ENCODE data around the gene ATRN.
"Not testable (repeated sequence)": the region's sequence is repeated elsewhere in the genome, so short reads cannot be mapped to it uniquely, and the experiment has no call there.

Gene ATRN

DNA sequence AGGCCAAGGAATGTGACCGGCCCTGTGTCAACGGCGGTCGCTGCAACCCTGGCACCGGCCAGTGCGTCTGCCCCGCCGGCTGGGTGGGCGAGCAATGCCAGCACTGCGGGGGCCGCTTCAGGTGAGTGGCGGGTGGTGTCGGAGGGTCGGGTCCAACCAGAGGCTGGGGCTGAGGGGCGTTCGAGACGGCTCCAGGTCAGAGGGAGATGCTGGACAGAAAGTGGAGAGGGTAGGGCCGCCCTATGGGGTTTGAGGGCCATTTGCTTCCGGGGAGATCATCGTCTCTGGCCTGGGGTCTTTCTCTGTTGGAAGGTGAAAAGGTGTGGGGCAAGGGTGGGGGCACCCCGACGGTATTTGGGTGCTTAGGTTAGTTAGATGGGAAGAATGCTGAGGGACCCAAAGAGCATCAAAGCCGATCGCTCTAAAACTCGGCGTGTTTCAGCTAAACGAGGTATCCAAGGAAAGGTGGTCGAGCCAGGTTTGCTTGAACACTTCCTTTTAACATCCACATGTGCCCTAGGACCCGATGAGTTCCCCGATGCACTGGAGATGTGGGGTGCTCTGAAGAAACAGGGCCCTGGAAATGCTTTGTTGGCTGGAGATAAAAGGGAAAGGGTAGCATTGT lies 691 bp downstream of the ATRN start:
- no peak for DNase-seq

DNA sequence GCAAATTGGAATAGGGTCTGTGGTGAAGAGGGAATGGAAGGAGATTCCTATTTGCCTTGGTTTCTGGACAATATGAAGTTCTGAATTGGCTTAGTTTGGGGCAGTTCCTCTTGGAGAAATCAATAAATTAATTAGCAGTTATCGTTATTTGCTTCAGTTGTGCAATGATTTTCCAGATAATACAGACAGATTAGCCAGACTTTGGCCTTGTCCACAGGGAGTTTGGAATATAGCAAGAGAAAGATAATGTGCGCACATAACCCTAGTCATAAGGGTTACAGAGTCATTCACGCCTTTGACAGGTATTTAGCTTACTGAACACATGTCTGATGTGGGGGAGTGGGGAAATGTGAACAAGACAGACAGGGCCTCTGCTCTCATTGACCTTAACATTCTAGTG lies 1.3 kb downstream of the ATRN start:
- no peak for DNase-seq

DNA sequence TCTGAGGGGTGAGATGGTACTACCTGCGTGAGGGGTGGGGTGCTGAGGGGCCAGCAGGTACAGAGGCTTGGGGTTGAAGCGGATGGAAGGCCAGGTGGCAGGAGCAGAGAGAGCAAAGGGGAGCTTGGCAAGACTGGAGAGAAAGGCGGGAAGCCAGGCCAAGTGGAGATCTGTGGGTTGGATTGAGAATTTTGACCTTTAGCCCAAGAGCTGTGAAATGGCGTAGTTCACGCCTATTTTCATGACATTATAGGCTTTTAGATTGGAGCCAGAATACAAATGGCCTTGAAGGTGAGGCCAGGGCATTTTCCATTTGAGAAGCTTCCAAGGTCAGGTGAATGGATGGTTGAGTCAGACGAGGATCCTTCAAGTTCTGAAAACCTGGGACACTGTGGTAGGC lies 2.5 kb downstream of the ATRN start:
- DNase-seq, result no peak

- no peak for DNase-seq
Measured at GRCh38 chr20:3473944-3474343, 3.1 kb downstream of the ATRN start.

GRCh38 chr20:3477003-3477860 lies 6.4 kb downstream of the ATRN start:
- DNase-seq, result not testable (repeated sequence)

DNA sequence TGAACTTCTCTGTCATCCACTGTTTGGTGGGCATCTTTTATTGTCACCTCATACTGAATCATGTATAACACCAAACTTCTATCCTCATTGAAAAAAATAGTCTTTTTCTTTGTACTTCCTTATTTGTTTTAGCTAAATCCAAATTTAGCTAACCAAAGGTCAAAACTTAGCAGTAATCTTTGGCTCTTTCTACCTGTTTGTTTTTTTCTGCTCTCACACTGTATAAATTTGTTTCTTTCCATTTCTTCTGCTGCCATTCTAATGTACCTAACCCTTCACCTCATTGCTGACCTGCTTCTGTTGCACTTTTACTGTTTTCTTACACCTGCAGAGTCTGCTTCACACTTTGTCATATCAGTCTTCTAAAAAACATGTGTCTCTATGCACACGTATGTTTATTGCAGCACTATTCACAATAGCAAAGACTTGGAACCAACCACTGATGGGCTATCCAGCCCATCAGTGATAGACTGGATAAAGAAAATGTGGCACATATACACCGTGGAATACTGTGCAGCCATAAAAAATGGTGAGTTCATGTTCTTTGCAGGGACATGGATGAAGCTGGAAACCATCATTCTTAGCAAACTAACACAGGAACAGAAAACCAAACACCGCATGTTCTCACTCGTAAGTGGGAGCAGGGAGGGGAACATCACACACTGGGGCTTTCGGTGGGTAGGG lies 7.2 kb downstream of the ATRN start:
- DNase-seq, result no peak

DNA sequence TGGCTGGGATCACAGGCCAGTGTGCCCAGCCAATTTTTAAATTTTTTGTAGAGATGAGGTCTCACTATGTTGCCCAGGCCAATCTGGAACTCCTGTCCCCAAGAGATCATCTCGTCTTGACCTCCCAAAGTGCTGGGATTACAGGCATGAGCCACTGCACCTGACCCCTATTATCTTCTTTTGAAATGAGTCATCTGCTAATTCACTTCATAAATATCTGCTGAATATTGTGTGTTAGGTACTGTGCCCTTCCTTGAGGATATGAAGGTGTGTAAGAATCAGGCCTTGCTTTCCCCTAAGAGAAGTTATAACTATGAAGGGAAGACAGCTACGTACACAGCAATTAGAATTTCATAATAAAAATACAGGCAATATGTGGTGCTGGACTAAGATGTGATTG lies 8.2 kb downstream of the ATRN start:
- no peak for DNase-seq

DNA sequence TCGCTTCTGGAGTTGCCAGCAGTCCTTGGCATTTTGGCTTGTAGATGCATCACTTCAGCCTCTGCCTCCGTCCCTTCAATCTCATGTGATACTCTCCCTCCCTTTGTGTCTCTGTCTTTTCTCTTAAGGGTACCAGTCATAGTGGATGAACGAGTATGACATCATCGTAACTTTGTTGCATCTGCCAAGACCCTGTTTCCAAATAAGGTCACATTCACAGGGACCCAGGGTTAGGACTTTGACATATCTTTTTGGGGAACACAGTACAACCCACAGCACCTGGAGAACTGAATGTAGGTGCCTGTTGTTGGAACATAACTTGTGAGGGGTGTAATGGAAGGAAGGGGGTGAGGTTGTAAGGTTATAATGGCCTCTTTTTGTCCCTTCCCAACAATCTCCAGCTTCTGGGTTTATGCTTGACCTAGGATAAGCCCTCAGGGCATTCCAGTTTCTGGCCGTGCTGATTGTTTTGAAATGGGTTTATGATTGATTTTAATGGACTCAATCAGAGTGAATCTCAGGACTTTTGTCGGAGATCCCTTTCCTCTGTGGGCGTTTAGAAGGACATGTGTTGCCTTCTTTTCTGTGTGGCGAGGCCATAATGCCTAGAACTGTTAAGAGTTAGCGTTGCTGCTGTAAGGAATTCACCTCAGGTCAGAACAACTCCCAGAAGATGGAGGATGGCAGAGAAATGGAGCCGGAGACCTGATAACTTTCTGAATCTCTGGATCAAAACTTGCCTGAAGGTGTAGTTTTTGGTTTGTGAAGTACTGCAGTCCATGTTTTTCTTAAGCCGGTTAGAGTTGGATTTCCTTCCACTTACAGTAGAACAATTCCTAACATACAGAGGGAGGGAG lies 9.2 kb downstream of the ATRN start:
- no peak for DNase-seq

DNA sequence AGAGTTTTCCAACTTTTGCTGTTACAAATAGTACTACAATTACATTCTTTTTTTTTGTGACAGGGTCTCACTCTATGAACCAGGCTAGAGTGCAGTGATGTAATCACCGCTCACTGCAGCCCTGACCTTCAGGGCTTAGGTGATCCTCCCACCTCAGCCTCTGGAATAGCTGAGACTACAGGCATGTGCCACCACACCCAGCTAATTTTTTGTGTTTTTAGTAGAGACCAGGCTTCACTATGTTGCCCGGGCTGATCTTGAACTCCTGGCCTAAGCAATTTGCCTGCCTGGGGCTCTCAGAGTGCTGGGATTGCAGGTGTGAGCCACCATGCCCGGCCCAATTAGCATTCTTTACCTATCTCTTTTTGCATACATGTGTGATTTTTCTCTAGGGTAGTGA lies 12.5 kb downstream of the ATRN start:
- no peak for DNase-seq

DNA sequence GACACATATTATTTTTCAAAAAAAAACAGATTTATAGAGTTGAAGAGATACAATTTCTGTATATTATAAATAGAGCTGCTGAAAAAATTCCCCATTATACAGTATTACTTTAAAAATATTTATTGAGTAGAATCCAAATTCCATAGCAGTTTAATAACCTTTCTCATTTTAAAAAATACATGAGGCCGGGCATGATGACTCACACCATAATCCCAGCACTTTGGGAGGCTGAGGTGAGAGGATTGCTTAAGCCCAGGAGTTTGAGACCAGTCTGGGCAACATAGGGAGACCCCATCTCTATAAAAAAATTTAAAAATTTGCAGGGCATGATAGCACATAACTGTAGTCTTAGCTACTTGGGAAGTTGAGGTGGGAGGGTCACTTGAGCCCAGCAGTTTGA lies 13.0 kb downstream of the ATRN start:
- DNase-seq, result no peak

- no peak for DNase-seq
Measured at GRCh38 chr20:3485913-3486312, 15.1 kb downstream of the ATRN start.

GRCh38 chr20:3486850-3487249 lies 16.0 kb downstream of the ATRN start:
- DNase-seq, result no peak

- no peak for DNase-seq
Measured at GRCh38 chr20:3492669-3493068, 21.9 kb downstream of the ATRN start.

DNA sequence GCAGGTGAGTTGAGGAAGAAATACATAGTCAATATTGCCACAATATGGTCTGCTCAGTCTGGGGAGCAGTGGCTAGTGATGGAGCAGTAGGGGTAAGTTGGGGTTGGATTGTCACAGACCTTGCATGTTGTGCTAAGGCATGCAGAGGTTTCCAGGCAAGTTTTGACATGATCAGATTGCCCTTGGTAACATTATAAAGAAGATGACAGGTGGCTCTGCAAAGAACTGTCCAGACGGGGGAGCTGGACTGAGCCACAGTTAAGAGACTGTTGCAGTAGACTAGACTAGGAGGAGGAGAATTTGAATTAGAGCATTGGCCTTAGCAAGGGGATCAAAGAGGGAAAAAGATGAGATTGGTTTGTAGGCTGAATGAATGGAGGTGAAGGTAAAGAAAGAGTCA lies 23.4 kb downstream of the ATRN start:
- DNase-seq, result no peak

- DNase-seq, result no peak
Measured at GRCh38 chr20:3502878-3503277, 32.1 kb downstream of the ATRN start.

DNA sequence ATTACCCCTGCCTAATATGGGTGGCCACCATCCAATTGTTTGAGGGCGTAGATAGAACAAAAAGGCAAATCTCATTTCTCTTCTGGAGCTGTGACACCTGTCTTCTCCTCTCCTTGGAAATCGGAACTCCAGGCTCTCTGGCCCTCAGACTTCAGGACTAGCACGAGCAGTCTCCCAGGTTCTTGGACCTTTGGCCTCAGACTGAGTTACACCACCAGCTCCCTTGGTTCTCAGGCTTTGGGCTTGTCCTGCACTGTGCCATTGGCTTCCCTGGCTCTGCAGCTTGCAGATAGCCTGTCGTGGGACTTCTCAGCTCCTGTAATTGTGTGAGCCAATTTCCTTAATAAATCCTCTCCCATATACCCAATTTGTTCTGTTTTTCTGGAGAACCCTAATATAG lies 34.3 kb downstream of the ATRN start:
- DNase-seq, result no peak

GRCh38 chr20:3509064-3509463 lies 38.2 kb downstream of the ATRN start:
- DNase-seq, result no peak

- DNase-seq, result no peak
Measured at GRCh38 chr20:3510110-3510509, 39.3 kb downstream of the ATRN start.

- DNase-seq, result not testable (repeated sequence)
Measured at GRCh38 chr20:3512239-3512638, 41.4 kb downstream of the ATRN start.

GRCh38 chr20:3514012-3514642 lies 43.3 kb downstream of the ATRN start:
- no peak for DNase-seq

DNA sequence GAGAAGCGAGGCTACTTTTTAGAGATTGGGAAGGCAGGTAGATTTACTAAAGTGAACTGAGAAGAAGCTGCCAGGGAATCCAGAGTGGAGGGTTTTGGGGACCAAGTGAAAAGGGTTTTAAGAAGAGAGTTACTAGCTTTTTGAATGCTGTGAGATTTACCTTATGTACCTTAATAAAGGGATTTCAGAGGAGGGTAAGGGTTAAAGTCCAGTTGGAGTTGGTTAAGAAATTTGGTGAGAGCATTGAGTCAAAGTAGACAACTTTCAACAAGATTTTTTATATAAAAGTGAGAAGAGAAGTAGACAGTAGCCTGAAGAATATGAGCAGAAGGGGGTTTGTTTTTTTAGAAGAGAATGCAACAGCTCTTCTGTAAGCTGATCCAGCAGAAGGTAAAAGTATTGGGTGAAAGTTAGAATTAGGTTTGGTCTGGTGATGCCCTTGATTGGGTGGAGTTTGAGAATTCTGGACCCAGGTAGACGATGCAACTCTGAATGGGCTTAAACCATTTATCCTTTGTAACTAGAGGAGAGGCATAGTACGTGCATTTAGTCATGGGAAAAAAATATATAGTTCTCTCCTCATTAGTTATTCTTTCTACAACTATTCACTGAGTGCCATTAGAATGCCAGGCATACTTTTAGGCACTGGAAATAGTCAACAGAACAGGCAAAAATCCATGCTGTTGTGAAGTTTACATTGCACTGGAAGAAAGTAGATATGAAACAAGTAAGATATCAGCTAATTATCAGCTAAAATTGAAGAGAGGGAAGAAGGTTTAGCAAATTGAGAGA lies 44.8 kb downstream of the ATRN start:
- no peak for DNase-seq
